Left colon (tissue), 2 donors: ENCODE data around the gene RFWD3. TPM values are rescaled to one million over a fixed set of nuclear protein-coding genes. Genes with fewer than 3 reads are reported as not detected.

Experiments
- total RNA-seq, 2 donors: library from RNA; stranded (reverse); fragmentation: NEBNext Ultra II Directional; extraction: Animal tissue kit (Norgen Biotek cat#: 25700); gene quantifications; one replicate each; pipeline ENCODE4 v1.2.1, GENCODE V29; 2021
- donor health status: DM: no; HTN: no; CAD: no.
- donor health status: DM: yes; HTN: yes; CAD: no.

RFWD3 gene
- total RNA-seq, 2 donors from 2014 or later = 19.5 to 24.6 TPM

Other genes with a start within 250 kb of the RFWD3 start
- gene CLEC18B, start 245.4 kb downstream of the RFWD3 start, total RNA-seq = 1 to 10 TPM; 1.6 to 3.4 TPM
- 10 to 100 TPM; 97.1 to 99.5 TPM for gene GLG1, start 59.8 kb downstream of the RFWD3 start, total RNA-seq
- gene MLKL, start 34.0 kb upstream of the RFWD3 start, total RNA-seq = 10 to 100 TPM; 15.9 to 24.4 TPM
- gene FA2H, start 107.9 kb upstream of the RFWD3 start, total RNA-seq = 10 to 100 TPM; 48.5 to 64.5 TPM